GM12864 (cell line): ENCODE measurements around the gene PHF13.
"Not testable (repeated sequence)": the region's sequence is repeated elsewhere in the genome, so short reads cannot be mapped to it uniquely, and the experiment has no call there.

Source experiments
- DNase-seq: peaks from one replicate; pipeline ENCODE4 v3.0.0-alpha.2; 2011; ENCODE audit warnings: low read depth
- H3K4me3 ChIP-seq: 2 replicates; pipeline ENCODE4 v1.5.1; 2011; ENCODE audit warnings: mild to moderate bottlenecking, low read depth, low read length, control low read depth
- CTCF ChIP-seq: IDR thresholded peaks from 2 replicates; pipeline ENCODE4 v1.5.1; 2011; ENCODE audit warnings: low read depth, mild to moderate bottlenecking, moderate library complexity, low read length, control low read depth, inconsistent platforms; ENCODE audit errors: missing control alignments

PHF13 gene

GRCh38 chr1:6631058-6631457 lies 17.5 kb downstream of the PHF13 start:
- H3K4me3 ChIP-seq: no peak overlapping the region
- no peak for TF ChIP-seq CTCF
- DNase-seq: no peak

GRCh38 chr1:6632588-6633514 lies 19.3 kb downstream of the PHF13 start:
- no peak for TF ChIP-seq CTCF
- no peak for DNase-seq
- no peak overlapping the region for H3K4me3 ChIP-seq

GRCh38 chr1:6634371-6635052 lies 21.0 kb downstream of the PHF13 start:
- peak; percentile 41 for TF ChIP-seq CTCF
- no peak for DNase-seq
- H3K4me3 ChIP-seq: no peak overlapping the region

- DNase-seq: no peak
- no peak for TF ChIP-seq CTCF
- H3K4me3 ChIP-seq: no peak overlapping the region
Measured at GRCh38 chr1:6635161-6635909, 21.8 kb downstream of the PHF13 start.

- no peak for DNase-seq
- TF ChIP-seq CTCF: no peak
Measured at GRCh38 chr1:6635910-6636760, 22.6 kb downstream of the PHF13 start.

GRCh38 chr1:6636778-6637177 lies 23.2 kb downstream of the PHF13 start:
- not testable (repeated sequence) for H3K4me3 ChIP-seq, DNase-seq

More at GRCh38 chr1:6635910-6636760, 22.6 kb downstream of the PHF13 start:
- no peak overlapping the region for H3K4me3 ChIP-seq

GRCh38 chr1:6637770-6638169 lies 24.2 kb downstream of the PHF13 start:
- TF ChIP-seq CTCF: no peak
- H3K4me3 ChIP-seq: no peak overlapping the region
- no peak for DNase-seq
